HUDEP-2 (cell line): ENCODE results near the gene GPR142.
"Not testable (repeated sequence)": the region's sequence is repeated elsewhere in the genome, so short reads cannot be mapped to it uniquely, and the experiment has no call there.

Source experiments
- DNase-seq, 76 experiments: peaks; one replicate each; lab custom pipeline; 2025; ENCODE audit not compliant: unreplicated experiment in 76 of 76; lab: John Stamatoyannopoulos, UW

Gene GPR142

GRCh38 chr17:74390680-74391653 lies 23.7 kb downstream of the GPR142 start:
- no peak for DNase-seq

DNA sequence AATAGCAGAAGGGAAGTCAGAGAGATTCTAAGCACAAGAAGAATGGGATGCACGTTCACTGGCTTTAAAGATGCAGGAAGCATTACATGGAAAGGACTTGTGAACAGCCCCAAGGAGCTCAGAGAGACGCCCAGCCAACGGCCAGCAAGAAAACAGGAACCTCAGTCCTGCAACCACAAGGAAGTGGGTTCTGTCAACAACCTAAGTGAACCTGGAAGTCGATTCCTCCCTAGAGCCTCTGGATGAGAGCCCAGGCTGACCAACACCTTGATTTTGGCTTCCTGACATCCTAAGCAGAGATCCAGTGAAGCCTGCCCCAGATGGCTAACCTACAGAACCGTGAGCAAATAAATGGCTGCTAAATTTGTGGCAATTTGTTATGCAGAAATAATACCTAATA lies 24.5 kb downstream of the GPR142 start:
- DNase-seq = no peak

DNA sequence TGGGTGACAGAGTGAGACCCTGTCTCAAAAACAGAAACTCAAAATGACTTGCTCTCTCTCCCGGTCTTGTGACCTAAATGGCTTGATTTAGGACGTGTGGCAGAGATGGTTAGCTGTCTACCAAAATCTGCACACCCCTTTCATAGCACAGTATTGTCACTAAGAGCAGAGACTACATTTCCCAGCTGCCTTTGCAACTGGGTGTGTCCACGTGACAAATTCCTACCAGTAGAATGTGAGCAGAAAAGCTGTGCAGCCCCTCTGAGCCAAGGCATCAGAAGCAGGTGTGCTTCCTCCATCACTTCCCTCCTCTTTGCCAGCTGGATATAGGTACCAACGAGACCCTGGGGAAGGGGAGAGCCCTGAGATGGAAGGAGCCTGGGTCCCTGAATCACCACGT lies 25.5 kb downstream of the GPR142 start:
- no peak for DNase-seq

GRCh38 chr17:74393346-74393942 lies 26.1 kb downstream of the GPR142 start:
- DNase-seq = no peak

DNA sequence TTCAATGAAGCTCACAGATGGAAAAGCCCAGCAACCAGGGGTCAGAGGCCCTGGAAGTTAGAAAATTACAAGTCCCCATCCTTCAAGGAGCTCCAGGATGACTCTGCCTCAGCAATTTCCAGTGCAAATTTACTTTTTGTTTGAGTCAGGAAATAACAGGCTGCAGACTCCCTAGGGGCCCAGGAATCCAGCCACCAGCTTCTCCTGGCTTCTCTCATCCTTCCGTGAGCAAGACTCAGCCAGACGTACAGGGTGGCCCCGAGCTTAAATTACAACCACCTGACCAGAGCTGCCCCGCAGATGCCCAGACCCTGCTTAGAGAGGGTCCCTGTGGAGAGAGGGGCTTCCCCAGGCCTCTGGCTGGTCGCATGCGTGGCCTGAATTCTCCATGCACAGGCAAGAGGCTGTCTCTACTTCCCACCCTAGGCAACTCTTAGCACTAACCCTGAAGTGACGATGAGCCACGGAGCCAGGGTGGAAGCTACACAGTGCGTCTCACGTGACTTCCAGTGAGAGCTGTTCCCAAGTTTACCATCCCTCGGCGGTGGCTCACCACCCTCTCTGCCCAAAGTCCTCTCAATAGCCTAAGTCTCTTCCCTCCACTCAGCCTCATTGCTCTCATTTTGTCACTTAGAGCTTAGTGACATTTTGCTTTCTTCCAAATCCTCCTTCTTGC lies 27.1 kb downstream of the GPR142 start:
- DNase-seq = no peak

- no peak for DNase-seq
Observed at GRCh38 chr17:74394977-74395376, 27.7 kb downstream of the GPR142 start.

- no peak for DNase-seq
Observed at GRCh38 chr17:74396567-74396966, 29.3 kb downstream of the GPR142 start.

GRCh38 chr17:74402048-74402447 lies 34.7 kb downstream of the GPR142 start:
- no peak for DNase-seq

DNA sequence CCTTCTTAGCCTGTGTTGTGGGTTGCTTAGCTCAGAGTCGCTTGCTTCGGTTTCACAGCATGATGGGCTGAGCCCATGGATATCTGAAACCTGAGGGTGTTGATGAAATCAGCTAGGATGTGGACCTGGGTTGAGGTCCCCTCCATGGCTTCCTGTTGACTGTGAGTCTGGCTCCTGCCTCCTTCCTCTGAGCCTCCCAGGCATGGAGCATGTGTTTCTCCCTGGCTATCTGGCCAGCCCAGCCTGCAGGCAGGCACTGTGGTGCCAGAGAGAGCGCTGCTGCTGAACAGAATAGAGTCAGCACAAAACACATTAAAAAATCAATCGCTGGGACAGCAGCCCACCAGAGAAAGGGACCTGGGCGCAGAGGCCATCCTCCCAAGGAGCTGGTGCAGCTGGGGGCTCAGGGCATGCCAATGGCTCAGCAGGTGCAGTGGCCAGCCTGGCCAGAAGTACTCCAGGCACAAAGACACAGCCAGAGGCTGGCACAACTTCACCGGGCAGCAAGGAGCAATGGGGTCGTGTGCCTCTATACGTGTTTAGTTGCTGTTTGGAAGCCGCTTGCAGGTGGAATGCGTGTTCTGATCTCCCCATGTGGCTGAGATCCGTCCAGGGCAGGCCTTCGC lies 36.3 kb downstream of the GPR142 start:
- no peak for DNase-seq

DNA sequence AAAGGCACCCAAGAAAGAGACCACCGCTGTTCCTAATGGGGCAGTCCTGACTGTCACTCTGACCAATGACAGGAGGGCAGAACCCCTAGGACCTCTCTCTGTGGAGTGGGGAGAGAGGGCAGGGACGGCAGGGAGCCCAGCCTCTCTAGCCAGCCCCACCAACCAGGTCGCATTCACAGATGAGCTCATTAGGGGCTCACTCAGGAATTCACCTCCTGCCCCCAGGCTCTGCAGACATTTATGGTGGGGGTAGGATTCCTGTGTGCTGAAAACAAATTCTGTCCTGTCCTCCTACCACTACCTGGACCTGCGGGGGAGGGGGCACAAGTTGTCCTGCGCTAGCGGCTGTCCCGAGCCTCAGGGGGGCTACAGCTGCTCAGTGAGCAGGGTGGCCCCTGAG lies 36.9 kb downstream of the GPR142 start:
- no peak for DNase-seq

- no peak for DNase-seq
Observed at GRCh38 chr17:74404789-74405188, 37.5 kb downstream of the GPR142 start.

DNA sequence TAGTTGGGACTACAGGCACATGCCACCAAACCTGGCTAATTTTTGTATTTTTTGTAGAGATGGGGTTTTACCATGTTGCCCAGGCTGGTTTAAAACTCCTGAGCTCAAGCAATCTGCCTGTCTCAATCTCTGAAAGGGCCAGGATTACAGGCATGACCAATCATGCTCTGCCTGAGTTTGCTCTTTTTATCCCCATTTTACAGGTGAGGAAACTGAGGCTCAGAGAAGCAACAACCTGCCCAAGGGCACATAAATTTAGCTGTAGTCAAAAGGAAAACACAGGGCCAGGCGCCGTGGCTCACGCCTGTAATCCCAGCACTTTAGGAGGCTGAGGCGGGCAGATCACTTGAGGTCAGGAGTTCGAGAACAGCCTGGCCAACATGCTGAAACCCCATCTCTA lies 38.0 kb downstream of the GPR142 start:
- not testable (repeated sequence) for DNase-seq

- no peak for DNase-seq
Observed at GRCh38 chr17:74407384-74407783, 40.1 kb downstream of the GPR142 start.

GRCh38 chr17:74408262-74408661 lies 41.0 kb downstream of the GPR142 start:
- DNase-seq = peak in 2 of 76 experiments; percentile 10 to 27

- no peak for DNase-seq
Observed at GRCh38 chr17:74408815-74409214, 41.5 kb downstream of the GPR142 start.

GRCh38 chr17:74410001-74410443 lies 42.7 kb downstream of the GPR142 start:
- DNase-seq = no peak

DNA sequence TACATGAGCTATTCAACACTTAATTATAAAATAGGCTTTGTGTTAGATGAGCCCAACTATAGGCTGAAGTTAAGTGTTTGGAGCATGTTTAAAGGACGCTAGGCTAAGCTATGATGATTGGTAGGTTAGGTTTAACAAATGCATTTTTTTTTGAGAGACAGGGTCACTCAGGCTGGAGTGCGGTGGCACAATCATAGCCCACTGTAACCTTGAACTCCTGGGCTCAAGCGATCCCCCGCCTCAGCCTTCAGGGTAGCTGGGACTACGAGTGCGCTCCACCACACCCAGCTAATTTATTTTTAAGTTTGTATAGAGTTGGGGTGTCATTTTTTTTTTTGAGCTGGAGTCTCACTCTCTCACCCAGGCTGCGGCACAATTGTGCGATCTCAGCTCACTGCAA lies 45.3 kb downstream of the GPR142 start:
- no peak for DNase-seq

DNA sequence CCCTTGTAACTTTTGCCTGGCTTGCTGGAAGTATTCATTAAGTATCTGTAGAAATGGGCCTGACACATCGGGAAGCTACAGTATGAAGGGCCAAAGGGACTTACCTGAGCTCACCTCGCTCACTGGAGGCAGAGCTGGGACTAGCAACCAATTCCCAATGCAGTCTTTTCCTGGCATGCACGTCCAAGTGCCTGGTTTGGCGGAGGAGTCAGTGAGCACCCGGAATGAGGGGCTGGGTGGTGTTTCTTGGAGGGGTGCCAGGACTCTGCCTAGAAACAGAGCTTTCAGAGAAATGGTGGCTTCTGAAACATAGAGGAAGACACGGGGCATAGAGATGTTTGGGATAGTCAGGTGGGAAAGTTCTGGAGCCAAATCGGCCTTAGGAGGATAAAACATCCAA lies 46.2 kb downstream of the GPR142 start:
- no peak for DNase-seq

- no peak for DNase-seq
Observed at GRCh38 chr17:74414510-74414909, 47.2 kb downstream of the GPR142 start.

DNA sequence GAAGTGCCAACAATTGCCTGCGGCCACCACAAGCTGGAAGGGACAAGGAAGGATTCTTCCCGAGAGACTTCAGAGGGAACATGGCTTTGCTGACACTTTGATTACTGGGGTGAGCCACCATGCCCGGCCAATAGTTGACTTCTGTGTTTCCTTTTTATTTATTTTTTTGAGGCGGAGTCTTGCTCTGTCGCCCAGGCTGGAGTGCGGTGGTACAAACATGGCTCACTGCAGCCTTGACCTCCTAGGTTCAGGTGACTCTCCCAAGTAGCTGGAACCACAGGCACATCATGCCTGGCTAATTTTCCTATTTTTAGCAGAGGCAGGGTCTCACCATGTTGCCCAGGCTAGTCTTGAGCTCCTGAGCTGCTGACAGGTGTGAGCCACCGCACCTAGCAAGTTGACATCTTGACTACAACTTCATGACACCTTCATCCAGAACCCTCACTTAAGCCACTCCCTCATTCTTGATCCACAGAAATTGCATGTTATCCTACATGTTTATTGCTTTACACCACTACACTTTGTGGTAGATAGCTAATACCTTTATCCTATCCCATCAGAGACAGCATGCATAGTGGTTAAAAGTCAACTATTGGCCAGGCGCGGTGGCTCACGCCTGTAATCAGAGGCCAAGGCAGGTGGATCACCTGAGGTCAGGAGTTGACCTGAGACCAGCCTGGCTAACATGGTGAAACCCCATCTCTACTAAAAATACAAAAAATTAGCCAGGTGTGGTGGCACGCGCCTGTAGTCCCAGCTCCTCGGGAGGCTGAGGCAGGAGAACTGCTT lies 48.5 kb downstream of the GPR142 start:
- no peak for DNase-seq
